ENCODE data around the gene RCVRN. TPM values are rescaled to one million over a fixed set of nuclear protein-coding genes. Genes with fewer than 3 reads are reported as not detected.

RCVRN gene
- total RNA-seq, 2 experiments from 2014 or later: not detected

- Histone ChIP-seq H3K4me1 (ENCODE audit: insufficient read depth, low read length) (no peaks in the 10 kb centered on the region), H3K4me3 (ENCODE audit: low read length) (no peak overlapping the region), H3K36me3 (ENCODE audit: insufficient read depth, low read length) (no peaks in the 10 kb centered on the region), H3K9me3 (ENCODE audit: control insufficient read depth in 1 of 2, insufficient read depth in 1 of 2, low read length in 2 of 2) (peaks cover 0 to 6% of the 10 kb centered on the region in 2 experiments), H3K27me3 (ENCODE audit: control insufficient read depth in 1 of 2, insufficient read depth in 2 of 2, low read length in 2 of 2) (no peaks in the 10 kb centered on the region), H3K27ac (ENCODE audit: low read depth in 1 of 2, low read length in 2 of 2) (no peak overlapping the region)
- TF ChIP-seq CTCF (IDR thresholded peaks at IDR 0.05): no peak
- Mint-ChIP-seq H3K4me3 (no peak overlapping the region), H3K9me3 (no peaks in the 10 kb centered on the region), H3K36me3 (ENCODE audit: low read depth) (no peaks in the 10 kb centered on the region), H3K4me1 (ENCODE audit: low read depth) (no peaks in the 10 kb centered on the region), H3K27ac (no peak overlapping the region), H3K27me3 (peaks cover 25% of the 10 kb centered on the region)
- ATAC-seq (ENCODE audit: poor library complexity) (no peak), DNase-seq (no peak)
- intact Hi-C loops (cut with DNase I, micrococcal nuclease): no loop called here
- ChIA-PET POLR2A (no interaction called here), CTCF (no interaction called here)
Measured at GRCh38 chr17:9900784-9901183, 4.3 kb downstream of the RCVRN start.

- CTCF ChIA-PET: no interaction called here
- no peak for DNase-seq
- Mint-ChIP-seq H3K4me3 (no peak overlapping the region), H3K4me1 (ENCODE audit: low read depth) (no peaks in the 10 kb centered on the region), H3K9me3 (no peaks in the 10 kb centered on the region), H3K27me3 (peaks cover 26% of the 10 kb centered on the region), H3K36me3 (ENCODE audit: low read depth) (no peaks in the 10 kb centered on the region), H3K27ac (no peak overlapping the region)
- Histone ChIP-seq H3K27ac (ENCODE audit: low read depth in 1 of 2, low read length in 2 of 2) (no peak overlapping the region), H3K4me1 (ENCODE audit: insufficient read depth, low read length) (no peaks in the 10 kb centered on the region), H3K27me3 (ENCODE audit: control insufficient read depth in 1 of 2, insufficient read depth in 2 of 2, low read length in 2 of 2) (no peaks in the 10 kb centered on the region), H3K4me3 (ENCODE audit: low read length) (no peak overlapping the region), H3K36me3 (ENCODE audit: insufficient read depth, low read length) (no peaks in the 10 kb centered on the region), H3K9me3 (ENCODE audit: control insufficient read depth in 1 of 2, insufficient read depth in 1 of 2, low read length in 2 of 2) (peaks cover 0 to 6% of the 10 kb centered on the region in 2 experiments)
- POLR2A ChIA-PET: no interaction called here
- TF ChIP-seq CTCF (IDR thresholded peaks at IDR 0.05): no peak
- ATAC-seq (ENCODE audit: poor library complexity): no peak
- intact Hi-C loops (cut with DNase I, micrococcal nuclease): no loop called here
Measured at GRCh38 chr17:9900044-9900594, 5.0 kb downstream of the RCVRN start.

DNA sequence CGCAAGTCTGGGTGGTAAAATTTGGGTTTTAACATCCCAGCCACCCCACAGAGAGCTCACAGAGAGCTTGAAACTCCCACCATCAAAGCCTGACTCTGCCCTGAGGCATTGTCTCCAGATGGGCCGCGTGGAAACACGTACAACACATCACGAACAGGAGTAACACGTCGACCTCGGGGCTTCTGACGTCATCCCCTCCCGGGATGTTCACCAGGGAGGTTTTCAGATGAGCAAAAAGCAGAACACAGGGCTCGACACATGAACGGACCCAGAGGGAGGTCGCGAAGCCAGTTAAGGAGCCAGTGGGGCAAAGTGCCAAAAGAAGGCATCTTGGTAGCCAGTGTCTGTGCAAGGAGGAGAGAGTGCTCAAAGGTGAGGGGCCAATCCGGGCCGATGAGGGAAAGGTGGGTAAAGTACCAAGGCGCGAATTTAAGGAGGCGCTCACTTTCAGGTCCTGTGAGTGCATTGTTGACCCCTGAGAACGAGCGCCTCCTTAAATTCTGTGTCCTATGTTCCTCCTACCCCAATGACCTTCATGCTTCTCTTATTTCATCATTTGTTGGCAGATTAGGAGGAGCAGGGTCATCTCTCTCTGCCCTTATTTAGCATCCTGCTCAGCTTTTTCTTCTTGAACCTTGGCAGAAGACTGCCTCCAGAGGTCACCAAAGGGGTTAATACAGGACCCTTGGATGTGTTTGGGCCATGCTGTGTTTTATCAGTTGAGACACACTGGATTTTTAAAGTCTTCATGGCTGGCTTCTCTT lies 5.6 kb downstream of the RCVRN start:
- Mint-ChIP-seq H3K27me3 (peaks cover 32% of the 10 kb centered on the region), H3K9me3 (no peaks in the 10 kb centered on the region), H3K4me1 (ENCODE audit: low read depth) (no peaks in the 10 kb centered on the region), H3K27ac (no peak overlapping the region), H3K4me3 (no peak overlapping the region), H3K36me3 (ENCODE audit: low read depth) (no peaks in the 10 kb centered on the region)
- TF ChIP-seq CTCF (IDR thresholded peaks at IDR 0.05): no peak
- intact Hi-C loops (cut with DNase I, micrococcal nuclease): no loop called here
- Histone ChIP-seq H3K27ac (ENCODE audit: low read depth in 1 of 2, low read length in 2 of 2) (no peak overlapping the region), H3K36me3 (ENCODE audit: insufficient read depth, low read length) (no peaks in the 10 kb centered on the region), H3K4me3 (ENCODE audit: low read length) (no peak overlapping the region), H3K9me3 (ENCODE audit: control insufficient read depth in 1 of 2, insufficient read depth in 1 of 2, low read length in 2 of 2) (no peaks in the 10 kb centered on the region), H3K4me1 (ENCODE audit: insufficient read depth, low read length) (no peaks in the 10 kb centered on the region), H3K27me3 (ENCODE audit: control insufficient read depth in 1 of 2, insufficient read depth in 2 of 2, low read length in 2 of 2) (no peaks in the 10 kb centered on the region)
- POLR2A ChIA-PET: no interaction called here
- no peak for ATAC-seq (ENCODE audit: poor library complexity)
- CTCF ChIA-PET: no interaction called here
- DNase-seq: no peak
